Loucy (cell line): Measurements from ENCODE around the gene CFAP53.

ENCODE experiments used
- CTCF ChIP-seq: fragments of 200-600 bp; sonication (generic); conservative IDR thresholded peaks from 2 replicates; pipeline ENCODE4 v1.5.1; 2014; ENCODE audit warnings: mild to moderate bottlenecking, antibody characterized with exemption, low read length
- EZH2phosphoT487 ChIP-seq: fragments of 200-600 bp; IDR thresholded peaks from 2 replicates; pipeline ENCODE4 v1.6.1; 2018; ENCODE audit warnings: antibody characterized with exemption, mild to moderate bottlenecking, moderate library complexity, borderline replicate concordance

- TF ChIP-seq EZH2phosphoT487 (no peak), CTCF (no peak)
These were observed 26.7 kb upstream of the CFAP53 start for GRCh38 chr18:50293039-50293438.
